ENCODE data around the gene MAGI1.

Gene MAGI1

DNA sequence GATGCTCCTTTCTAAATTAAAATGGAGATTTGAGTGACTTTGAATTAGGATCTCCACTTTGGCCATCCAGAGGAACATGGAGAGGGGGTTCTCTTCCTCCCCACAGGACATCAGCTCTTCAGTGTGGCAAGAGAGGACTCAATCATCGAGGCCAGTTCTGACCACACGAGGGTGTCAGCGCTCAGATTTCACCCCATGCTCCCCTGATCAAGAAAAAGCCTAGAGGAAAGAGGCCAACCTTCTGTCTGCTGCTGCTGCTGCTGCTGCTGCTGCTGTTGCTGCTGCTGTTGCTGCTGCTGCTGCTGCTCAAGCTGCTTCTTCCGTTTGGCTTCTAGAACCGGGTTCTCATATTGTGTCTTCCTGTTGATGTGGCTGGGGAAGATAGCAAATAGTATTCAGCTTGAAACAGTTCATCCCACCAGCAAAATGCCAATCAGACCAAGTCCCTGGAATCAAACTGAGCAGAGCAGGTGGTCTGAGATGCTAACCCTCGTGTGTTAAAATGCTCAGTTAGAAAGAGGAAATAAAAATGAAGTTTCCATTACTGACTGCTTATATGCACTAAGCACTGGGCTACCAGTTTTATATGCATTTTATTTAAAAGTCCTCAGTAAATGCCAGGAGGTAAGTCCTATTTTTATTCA is 599.0 kb downstream of the MAGI1 start:
- DNase-seq, result peak; percentile 81

DNA sequence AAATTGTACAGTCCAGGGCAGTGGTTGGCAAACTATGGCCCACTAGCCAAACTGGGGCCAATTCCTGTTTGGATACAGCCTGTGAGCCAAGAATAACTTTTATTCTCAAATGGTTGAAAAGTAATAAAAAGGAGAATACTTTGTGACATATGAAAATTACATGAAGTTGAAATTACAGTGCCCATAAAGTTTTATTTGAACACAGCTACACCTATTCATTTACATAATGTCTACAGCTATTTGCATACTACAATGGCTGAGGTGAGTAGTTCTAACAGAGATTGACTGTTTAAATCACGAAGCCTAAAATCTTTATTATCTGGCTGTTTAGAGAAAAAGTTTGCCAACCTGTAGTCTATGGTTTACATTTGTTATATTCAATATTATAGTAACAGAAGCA is 600.1 kb downstream of the MAGI1 start:
- no peak for DNase-seq

DNA sequence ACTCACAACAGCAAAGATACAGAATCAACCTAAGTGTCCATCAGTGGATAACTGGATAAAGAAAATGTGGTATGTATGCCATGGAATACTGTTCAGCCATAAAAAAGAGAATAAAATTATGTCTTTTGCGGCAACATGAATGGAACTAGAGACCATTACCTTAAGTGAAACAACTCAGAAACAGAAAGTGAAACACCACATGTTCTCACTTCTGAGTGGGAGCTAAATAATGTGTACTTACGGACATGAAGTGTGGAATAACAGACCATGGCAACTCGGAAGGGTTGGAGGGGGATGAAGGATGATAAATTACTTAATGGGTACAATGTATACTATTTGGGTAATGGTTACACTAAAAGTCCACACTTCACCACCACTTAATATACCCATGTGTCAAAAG is 600.6 kb downstream of the MAGI1 start:
- no peak for DNase-seq

DNA sequence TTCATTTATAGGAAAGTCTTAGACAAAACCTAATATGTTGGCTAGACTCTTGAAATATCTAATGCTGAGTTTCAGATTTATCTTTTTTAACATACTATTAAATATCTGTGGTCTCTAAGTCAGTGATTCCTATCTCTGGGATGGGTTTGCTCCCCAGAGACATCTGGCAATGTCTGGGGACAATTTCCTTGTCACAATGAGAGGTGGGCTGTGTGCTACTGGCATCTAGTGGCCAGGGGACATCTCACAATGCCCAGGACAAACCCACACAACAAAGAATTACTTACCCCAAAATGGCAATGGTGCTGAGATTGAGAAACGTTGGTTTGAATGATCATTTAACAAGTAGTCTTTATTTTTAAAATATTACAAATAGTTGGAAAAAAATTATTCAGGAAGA is 602.1 kb downstream of the MAGI1 start:
- peak; percentile 46 for DNase-seq

DNA sequence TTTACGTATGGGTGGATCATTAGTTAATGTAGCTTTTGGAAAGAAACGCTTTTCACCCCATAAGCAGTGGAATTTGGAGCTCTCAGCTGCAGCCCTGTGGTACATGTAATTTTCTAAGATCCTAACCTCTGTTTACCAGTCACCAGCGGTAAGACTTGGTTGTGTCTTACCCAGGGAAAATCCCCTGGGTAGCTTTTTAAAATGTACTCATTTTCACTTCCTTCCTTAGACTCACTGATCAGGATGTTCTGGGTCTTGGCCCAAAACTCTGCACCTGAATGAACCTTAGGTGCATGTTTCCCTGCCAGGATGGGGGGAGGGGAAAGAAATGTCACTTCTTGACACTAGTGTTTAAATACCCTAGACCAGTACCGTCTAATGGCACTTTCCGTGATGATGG is 605.2 kb downstream of the MAGI1 start:
- DNase-seq, result no peak

DNA sequence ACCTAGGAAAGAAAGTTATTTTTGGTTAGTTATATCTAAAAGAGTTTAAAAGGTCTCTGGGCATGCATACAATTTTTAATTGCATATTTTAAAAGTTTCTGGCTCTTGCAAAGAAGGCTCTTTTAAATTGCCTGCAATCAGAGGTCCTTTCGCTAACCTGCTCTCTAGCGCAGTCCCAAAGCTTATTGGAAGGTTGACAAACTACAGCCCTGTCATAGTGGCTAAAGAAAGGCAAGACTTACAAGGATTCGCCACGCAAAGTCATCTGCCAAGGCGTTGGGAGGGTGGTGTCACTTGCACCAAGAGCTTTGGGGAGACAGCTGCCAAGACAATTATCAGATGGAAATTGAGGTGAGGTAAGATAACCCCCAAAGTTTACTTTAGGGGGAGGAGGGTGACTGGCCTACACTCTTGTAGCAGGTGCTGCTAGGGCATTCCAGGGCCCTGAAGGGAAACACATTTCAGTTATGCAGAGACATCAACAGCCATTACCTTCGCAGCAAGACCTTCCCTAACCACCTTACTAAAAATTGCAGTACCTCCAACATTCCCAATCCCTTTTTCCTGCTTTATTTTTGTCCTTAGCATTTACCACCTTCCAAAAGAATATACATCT is 606.2 kb downstream of the MAGI1 start:
- DNase-seq, result no peak

DNA sequence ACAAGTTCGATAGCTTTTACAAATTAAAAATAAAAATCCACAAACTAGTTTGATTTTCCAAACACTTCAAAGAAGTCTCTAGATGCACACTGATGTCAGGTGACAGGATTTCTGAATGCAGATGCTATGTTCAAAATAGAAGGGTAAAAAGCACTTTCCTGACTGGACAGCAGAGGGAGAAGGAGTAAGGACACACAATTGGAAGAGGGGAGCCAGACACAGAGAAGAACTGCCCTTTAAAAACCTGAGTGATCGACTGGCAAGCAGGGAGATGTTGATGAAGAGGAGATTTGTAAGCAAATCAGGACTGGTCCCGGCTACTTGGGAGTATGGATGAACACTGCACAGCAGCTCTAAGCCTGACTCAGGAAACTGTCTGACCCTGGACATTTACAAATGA is 612.8 kb downstream of the MAGI1 start:
- no peak for DNase-seq

DNA sequence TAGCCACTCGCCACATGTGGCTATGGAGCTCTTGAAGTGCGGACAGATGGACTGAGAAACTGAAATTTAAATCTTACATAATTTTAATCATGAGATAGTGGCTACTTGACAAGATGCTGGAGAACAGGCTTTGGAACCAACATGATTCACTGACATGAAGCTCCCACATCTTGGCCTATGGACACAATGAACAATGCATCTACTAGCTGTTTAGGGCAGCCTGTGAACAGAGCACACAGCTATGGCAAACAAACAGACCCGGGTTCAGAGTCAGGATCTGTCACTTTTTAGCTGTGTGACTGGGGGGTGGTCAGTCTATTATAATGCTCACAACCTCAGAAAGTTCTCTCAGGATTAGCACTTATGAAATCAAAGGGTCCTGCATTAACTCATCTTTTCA is 616.6 kb downstream of the MAGI1 start:
- no peak for DNase-seq

DNA sequence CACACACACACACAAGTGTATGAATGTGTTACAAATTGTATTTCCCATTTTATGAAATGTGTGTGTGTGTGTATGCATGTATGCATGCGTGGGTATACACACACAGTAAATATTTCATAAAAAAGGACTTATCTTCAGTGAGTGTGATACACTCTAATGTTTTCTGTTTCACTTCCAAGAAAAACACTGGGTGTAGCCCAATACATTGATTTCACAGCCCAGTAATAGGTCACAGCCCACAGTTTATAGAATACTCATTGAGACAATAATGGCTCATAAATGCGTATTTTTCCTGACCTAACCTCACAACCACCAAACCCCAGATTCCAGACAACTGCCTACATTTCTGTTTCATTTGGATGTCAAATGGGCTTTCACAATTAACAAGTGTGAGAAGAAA is 619.5 kb downstream of the MAGI1 start:
- DNase-seq, result no peak

DNA sequence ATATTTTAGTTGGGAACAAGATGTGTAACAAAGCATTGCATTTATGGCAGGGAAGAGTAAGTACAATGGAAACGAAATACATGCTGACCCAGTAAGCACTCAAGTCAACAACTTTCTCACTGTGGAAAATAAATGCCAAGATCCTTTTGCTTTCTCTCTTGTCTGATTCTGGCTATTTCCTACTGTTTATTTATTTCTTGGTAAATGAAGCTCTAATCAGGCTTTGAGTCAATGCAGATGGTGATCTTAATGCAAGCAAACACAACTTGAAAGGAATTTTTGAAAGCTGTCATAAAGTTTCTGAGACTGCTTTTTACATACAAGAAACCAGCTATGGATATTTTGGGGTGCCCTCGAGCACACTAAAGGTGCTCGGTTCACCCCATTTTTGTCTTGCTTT is 624.8 kb downstream of the MAGI1 start:
- DNase-seq, result no peak

DNA sequence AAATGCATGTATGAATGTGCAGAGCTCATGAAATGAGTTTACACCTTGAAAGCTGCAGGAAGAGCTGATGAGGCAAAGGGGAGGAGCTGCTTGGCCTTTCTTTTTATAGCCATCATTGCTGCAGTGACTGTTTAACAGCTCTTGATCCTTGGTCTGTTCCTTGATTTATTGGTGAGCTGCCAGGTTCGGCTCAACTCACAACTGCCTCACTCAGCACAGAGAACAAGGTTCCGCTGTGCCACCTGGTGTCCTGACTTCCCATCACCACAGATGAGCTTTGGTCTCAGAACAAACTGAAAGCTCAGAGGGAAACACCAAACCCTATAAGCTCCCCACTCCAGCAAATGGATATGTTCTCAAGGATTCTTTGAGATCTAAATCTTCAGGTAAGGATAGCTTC is 626.1 kb downstream of the MAGI1 start:
- DNase-seq, result no peak

DNA sequence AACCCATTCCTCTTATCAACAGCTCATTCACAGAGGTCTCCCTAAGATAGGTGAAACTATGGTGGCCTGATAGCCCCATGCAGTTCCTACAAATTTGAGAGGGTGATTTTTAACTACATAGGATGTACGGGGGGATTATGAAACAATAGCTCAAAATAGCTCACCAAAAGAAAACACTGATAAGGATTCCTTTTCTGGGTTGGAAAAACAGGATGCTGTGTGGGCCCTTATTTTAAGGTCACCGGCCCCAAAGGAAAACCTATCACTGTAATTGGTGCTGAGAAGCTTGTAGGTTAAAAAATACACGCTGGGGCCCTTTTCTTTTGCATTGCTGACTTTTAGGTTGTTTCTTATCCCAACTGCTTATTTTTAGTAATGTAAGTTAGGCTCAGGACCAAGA is 627.4 kb downstream of the MAGI1 start:
- DNase-seq, result no peak

DNA sequence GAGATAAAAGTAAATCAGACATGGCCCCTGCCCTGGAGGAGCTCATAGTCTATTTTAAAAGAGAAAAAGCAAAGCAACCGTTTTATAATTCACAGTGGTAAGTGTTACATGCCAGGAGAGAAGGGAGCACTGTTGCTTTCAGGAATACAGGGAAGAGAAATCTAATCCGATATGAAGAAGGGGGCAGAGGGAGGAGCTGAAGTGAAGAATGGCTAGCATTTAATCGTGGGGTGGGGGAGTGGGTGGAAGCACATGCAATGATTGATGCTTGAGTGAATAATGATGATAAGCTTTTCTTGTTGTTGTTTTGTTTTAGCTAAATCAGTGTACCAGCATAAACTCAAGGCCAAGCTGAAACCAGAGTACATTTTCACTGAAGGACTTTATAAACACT is 629.5 kb downstream of the MAGI1 start:
- no peak for DNase-seq

DNA sequence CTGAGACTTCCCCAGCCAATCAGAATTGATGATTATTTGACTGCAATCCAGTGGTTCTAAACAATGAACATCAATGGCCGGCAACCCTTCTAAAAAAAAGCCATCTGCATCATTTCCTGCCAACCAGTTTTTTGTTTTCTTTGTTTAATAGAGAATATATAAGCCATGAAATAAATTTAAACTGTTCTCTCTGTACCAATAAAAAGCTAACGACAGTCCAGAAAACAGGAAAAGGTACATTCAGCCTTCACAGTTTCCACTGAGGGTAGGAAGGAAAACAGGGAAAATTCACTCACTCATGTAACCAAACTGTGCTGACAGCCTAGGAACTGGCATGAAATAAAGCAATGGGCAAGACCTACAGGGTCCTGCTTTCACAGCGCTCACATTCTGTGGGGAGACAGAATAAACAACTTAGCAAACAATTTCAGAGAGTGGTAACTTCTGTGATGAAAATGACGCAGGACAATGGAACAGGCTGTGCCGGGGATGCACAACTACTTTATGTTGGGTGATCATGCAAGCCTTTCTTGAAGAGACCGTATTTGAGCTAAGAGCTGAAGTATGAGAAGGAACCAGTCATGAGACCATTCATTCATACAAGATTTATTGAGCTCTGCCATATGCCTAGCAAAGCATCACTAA is 630.1 kb downstream of the MAGI1 start:
- DNase-seq, result no peak

DNA sequence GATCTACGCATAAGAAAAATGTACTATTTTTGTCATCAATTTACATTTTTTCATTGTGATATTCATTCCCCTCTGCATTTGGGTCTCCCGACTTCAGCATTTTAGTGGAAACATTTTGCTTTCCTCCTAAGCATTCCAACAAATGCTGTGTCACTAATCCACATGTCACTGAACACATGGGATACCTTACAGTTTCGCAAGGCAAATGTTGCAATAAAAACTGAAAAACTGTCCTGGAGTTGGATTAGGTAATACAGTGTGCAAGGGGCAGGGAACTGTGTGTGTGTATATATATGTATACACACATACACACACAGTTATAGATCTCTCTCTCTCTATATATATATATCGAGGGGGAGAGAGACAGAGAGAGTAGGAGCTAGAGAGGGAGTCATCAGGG is 632.2 kb downstream of the MAGI1 start:
- DNase-seq, result no peak

DNA sequence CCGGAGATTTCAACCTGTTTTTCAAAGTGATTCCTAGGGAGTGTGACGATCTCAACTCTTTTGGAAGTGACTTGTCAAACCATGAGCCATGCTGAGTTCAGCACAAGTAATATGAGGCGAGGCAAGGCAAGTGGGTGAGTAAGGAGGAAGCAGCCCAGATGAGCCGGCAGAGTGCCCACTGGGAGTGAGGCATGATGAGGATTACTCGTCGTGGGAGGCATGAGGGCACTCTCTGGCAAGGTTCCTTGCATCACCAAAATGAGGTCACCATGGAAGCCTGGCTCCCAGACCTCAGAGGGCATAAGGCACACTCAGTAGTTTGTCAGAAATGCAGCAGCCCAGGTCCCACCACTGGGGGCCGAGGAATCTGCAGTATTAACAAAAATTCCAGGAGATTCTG is 636.1 kb downstream of the MAGI1 start:
- no peak for DNase-seq

DNA sequence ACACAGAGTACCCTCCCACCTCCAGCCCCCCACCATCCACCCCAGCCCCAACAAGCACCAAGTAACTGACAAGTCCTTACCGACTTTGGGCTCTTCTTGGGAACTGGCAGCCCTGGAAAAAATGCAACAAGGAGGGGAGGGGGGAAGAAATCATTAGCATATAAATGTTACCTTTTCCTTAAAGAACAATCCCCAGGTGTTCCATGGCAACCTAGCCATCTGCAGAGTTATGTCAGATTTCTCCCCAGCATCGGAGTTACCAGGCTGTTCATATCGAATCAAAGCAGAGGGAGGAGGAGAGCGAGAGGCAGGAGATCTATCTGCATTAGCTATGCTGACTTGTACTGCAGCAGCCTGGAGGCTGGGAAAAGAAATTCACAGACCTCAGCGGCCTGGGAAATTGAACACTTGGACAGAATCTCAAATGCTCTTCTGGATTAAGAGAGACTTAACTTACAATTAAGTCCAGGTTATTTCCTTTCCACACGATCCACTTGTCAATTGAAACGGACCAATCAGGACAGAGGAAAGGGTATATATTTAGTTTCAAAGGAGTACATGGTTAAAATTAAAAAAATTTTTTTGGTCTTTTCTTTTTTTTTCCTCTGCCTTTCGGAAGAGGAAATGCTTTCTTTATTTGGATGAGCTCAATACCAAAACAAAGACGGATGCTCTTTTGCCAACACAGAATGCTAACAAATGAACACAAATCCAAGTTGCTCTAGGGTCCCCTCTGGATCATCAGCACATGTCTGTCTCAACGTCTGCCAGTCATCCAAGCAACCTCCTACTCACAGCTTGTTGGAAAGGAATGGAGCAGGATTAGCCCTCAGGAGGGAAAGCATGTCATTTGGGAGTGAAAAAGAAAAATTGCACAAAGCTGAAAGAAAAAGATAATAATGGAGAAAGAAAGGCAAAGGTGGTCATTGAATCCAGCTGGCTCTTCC is 637.1 kb downstream of the MAGI1 start:
- peak; percentile 52 for DNase-seq

DNA sequence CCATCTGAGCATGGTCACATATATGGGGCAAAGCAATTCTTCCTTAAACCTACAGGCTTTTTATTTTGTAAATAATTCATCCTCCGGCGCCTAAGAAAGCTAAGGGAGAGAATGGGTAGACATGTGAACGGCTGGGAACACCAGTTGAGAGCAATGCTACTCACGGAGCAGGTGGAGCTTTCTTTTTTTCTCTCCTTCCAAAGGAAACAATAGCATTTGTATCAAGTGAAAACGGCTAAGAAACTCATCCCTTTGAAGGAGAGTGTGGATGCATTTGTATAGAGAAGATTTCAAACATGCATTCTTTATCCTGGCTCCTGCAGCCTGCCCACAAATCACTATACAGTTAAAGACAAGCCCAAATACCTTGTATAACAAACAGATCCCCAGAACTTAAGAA is 637.8 kb downstream of the MAGI1 start:
- peak; percentile 53 for DNase-seq

DNA sequence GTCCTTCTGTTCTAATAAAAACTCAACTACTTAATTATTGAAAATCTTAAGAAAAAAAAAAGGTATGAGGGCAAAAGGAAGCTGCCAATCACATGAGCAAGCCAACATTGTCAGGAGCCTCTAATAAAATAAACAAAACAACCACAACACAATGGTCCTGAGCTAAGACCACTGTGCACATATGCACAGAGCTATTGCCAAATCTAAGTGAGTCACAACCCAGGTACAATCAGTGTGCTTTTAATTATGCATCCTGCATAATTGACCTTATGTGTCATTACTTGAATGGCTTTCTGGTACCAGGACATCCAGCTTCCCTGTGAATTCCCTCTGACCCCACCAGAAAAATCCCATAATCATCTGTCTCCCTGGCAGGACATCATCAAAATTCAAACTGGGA is 639.8 kb downstream of the MAGI1 start:
- DNase-seq, result no peak

DNA sequence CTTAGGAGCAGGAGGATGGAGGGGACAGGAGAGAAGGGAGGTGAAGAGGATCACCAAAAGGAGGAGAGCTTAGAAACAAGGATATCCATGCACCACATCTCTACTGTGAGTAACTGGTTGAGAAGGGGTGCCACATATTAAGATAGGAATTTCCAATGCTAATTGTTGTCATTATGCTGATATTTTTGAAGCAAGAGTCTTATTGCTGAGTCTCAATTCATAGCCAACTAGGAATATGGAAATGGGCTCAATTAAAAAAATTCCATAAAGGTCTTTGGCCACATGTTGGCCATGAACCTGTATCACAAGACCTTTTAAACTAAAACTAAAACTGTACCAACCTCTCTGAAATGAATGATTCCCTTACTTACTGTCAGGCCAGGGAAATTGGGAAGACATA is 642.6 kb downstream of the MAGI1 start:
- no peak for DNase-seq

DNA sequence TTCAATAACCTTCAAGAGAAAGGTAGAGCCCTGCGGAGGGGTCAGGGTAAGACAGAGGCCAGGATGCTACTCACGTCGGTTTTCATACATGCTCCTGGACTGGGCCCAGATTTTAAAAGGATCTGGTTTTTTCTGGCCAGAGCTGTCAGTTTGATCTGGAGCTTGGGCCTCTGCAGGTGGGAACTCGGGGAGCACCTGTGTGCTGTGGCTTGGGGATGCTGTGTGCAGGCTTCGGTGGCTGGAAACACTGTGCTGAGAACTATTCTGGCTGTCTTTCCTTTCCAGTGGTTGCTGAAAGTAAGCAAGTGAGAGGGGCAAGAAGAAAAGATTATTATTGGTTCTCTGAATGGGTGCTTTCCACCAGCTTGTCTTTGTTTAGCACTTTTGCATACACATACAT is 647.6 kb downstream of the MAGI1 start:
- no peak for DNase-seq

DNA sequence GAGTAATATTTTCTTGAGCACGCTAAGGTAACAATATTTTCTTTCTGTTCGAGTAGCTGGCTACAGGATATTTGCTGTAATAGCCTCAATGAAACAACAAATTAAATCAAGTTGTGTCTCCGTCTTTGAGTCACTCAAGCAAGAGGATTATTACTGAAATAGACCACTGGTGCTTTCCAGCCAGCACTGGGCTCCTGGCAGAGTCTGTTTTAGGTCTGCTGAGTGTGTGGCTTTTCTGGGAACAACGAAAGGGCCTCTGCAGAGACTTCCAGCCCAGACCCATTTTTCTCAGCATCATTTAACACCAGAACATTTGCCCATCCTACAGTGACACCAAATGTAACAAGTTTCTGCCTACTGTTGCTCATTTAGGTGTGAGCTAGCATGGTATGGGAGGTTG is 652.9 kb downstream of the MAGI1 start:
- peak; percentile 38 for DNase-seq

DNA sequence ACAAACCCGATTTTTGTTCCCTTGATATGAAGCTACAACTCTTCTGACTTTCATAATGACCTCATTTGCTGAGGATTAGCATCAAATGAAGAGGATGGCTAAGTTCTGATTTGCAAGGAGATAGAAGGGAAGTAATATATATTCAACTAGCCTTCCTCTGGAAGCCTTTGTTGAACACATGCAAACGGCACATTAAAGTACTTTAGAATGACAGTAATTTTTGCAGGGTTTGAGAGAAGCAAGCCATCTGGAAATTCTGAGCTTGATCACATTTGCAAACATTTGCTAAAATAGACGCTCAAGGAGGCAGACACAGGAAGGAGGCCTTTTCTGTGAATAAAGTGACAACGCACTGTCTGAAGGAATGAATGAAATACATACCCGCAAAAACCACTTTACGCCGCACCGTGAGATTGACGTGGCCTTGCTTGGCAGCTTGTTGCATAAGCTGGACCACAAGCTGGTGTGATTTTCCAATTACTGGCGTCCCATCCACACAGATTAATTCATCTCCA is 657.2 kb downstream of the MAGI1 start:
- no peak for DNase-seq

Data from retina (tissue), 1 donor.